Measurements from ENCODE around the gene FHAD1. TPM values are rescaled to one million over a fixed set of nuclear protein-coding genes. Genes with fewer than 3 reads are reported as not detected.

FHAD1 gene
- total RNA-seq, 1 experiment from 2014 or later = 1.9 TPM

GRCh38 chr1:15412175-15412800 lies 165.3 kb downstream of the FHAD1 start:
- Histone ChIP-seq H3K4me2 (ENCODE audit: insufficient read depth, insufficient read length, low read length) (no peak overlapping the region), H3K56ac (ENCODE audit: insufficient read length, low read depth, low read length) (no peak overlapping the region), H2AFZ (ENCODE audit: low read length) (no peak overlapping the region), H4K91ac (ENCODE audit: insufficient read length, low read depth, low read length) (no peak overlapping the region), H4K8ac (replicated peaks; ENCODE audit: insufficient read length, low read depth, low read length) (no peak overlapping the region), H3K27ac (ENCODE audit: insufficient read length, low read depth, low read length) (no peak overlapping the region), H2BK5ac (ENCODE audit: insufficient read length, low read length) (no peak overlapping the region), H2BK15ac (ENCODE audit: low read depth, low read length) (no peak overlapping the region), H2BK20ac (ENCODE audit: low read depth, low read length, poor library complexity, severe bottlenecking) (no peak overlapping the region), H4K20me1 (ENCODE audit: control insufficient read depth, insufficient read depth, insufficient read length) (no peaks in the 10 kb centered on the region), H2AK5ac (ENCODE audit: insufficient read length, low read length) (no peak overlapping the region), H3K9me3 (ENCODE audit: control insufficient read depth, low read depth, low read length) (no peaks in the 10 kb centered on the region), H3K9ac (ENCODE audit: extremely low read depth, insufficient read length, low read length) (no peak overlapping the region), H3K23me2 (ENCODE audit: insufficient read length, low read depth, low read length, poor library complexity, severe bottlenecking) (peaks cover 9% of the 10 kb centered on the region), H4K5ac (ENCODE audit: insufficient read length, low read depth, low read length) (no peak overlapping the region), H3K23ac (ENCODE audit: insufficient read length, low read depth, low read length) (no peak overlapping the region), H3K79me2 (ENCODE audit: insufficient read depth, low read length) (no peaks in the 10 kb centered on the region), H2BK12ac (ENCODE audit: insufficient read length, low read depth, low read length) (no peak overlapping the region), H3K18ac (ENCODE audit: insufficient read length, low read depth, low read length) (no peak overlapping the region), H3K27me3 (ENCODE audit: insufficient read depth, low read length) (peaks cover 4% of the 10 kb centered on the region; the same call in 1 of the 2 replicates), H3K4me1 (ENCODE audit: insufficient read depth, low read length) (no peaks in the 10 kb centered on the region), H3T11ph (ENCODE audit: low read length) (no peak overlapping the region), H3K14ac (ENCODE audit: insufficient read depth, low read length) (no peak overlapping the region), H3K79me1 (ENCODE audit: insufficient read depth, low read depth, low read length, poor library complexity, severe bottlenecking) (no peaks in the 10 kb centered on the region), H3K4ac (ENCODE audit: low read depth, low read length) (no peak overlapping the region), H2BK120ac (ENCODE audit: low read depth, low read length, poor library complexity, severe bottlenecking) (no peak overlapping the region)
- TF ChIP-seq, protein P1, sequence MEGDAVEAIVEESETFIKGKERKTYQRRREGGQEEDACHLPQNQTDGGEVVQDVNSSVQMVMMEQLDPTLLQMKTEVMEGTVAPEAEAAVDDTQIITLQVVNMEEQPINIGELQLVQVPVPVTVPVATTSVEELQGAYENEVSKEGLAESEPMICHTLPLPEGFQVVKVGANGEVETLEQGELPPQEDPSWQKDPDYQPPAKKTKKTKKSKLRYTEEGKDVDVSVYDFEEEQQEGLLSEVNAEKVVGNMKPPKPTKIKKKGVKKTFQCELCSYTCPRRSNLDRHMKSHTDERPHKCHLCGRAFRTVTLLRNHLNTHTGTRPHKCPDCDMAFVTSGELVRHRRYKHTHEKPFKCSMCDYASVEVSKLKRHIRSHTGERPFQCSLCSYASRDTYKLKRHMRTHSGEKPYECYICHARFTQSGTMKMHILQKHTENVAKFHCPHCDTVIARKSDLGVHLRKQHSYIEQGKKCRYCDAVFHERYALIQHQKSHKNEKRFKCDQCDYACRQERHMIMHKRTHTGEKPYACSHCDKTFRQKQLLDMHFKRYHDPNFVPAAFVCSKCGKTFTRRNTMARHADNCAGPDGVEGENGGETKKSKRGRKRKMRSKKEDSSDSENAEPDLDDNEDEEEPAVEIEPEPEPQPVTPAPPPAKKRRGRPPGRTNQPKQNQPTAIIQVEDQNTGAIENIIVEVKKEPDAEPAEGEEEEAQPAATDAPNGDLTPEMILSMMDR (conservative IDR thresholded peaks at IDR 0.05) = no peak
- peaks cover 28 to 39% of the 10 kb centered on the region in 2 experiments for H3K4me1 Mint-ChIP-seq
- H3K27ac Mint-ChIP-seq = no peak overlapping the region
- no peak overlapping the region; a peak in 1 of 5 replicates for H3K4me3 Mint-ChIP-seq
- no peaks in the 10 kb centered on the region for H3K9me3 Mint-ChIP-seq
- peaks cover 0 to 2% (median 2%) of the 10 kb centered on the region in 3 experiments; a peak in 3 of 7 replicates for H3K36me3 Mint-ChIP-seq (ENCODE audit: insufficient read depth in 1 of 3, low read depth in 3 of 3)
- peaks cover 55% of the 10 kb centered on the region for H3K27me3 Mint-ChIP-seq (ENCODE audit: low read depth)
- no CpG with 5 or more reads among the region's 16 CpGs for WGBS (ENCODE audit: extremely low coverage, insufficient read length, low lambda C conversion rate)
- DNase-seq = no peak
